ENCODE results near the gene PPP2R2B. TPM values are rescaled to one million over a fixed set of nuclear protein-coding genes. Genes with fewer than 3 reads are reported as not detected.
"Not testable (repeated sequence)": the region's sequence is repeated elsewhere in the genome, so short reads cannot be mapped to it uniquely, and the experiment has no call there.

Gene PPP2R2B
- total RNA-seq, 1 experiment from 2014 or later: not detected

DNA sequence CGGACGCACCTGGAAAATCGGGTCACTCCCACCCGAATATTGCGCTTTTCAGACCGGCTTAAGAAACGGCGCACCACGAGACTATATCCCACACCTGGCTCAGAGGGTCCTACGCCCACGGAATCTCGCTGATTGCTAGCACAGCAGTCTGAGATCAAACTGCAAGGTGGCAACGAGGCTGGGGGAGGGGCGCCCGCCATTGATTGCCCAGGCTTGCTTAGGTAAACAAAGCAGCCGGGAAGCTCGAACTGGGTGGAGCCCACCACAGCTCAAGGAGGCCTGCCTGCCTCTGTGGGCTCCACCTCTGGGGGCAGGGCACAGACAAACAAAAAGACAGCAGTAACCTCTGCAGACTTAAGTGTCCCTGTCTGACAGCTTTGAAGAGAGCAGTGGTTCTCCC, 268.8 kb downstream of the PPP2R2B start:
- DNase-seq (ENCODE audit: low read depth): not testable (repeated sequence)

DNA sequence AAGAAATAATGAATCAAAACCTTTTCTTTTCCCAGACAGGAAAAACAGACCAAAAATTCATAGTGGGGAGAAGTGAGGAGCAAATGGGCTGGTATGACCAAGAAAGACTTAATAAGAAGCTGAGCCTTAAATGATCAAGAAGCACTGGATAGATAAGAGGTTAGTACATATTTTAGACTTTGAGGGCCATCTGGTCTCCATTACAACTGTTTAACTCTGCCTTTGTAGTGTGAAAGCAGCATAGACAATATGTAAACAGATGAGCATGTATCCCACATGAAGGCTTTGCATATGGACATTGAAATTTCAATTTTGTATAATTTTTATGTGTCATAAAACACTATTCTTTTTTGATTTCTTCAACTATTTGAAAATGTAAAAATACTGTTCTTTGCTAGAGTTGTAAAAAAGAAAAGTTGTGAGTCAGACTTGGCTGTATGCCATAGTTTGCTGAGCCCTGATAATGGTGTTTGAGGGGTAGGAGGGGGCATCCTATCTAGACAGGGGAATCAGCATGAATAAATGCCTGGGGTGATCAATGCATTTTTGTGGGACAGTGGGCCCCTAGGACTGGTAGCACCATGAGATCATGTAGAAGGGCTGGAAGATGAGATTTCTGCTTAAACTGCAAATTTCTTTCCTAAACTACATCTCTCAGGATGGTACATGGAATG, 270.8 kb downstream of the PPP2R2B start:
- DNase-seq (ENCODE audit: low read depth): no peak

DNA sequence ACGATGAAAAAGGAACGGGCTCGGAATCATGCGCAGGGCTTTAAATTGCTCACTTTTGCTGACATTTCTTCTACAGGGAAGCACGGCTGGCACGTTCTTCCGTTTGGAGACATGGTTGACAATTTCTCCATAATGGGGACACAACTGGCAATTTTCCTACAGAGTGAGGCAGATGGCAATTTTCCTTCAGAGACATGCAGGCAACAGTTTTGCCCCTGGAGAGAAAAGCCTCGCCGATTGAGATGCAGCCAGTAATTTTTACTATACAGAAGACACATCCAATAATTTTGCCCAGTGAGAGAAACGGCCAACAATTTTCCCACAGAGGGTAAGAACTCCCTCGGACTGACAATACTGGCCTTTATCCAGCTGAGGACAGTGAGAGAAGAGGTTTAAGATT, 271.7 kb downstream of the PPP2R2B start:
- no peak for DNase-seq (ENCODE audit: low read depth)

DNA sequence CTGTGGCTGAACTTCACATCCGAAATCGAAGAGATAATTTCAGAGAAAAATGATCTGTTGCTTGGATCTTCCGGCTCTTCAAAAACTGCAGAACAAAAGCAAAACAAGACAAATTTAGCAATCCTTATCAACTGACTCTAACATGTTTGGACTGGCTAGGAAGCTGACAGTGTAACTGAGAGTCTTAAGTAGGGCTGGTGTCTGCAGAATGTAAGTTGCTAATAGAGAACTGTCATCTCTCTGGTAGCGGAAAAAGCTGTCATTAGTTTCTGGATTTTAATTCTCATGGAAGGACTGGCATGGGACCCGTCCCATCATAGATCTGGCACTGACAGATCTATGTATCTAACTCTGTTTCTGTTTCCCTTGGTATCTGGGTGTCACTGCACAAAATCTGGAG, 278.2 kb downstream of the PPP2R2B start:
- DNase-seq (ENCODE audit: low read depth): no peak

DNA sequence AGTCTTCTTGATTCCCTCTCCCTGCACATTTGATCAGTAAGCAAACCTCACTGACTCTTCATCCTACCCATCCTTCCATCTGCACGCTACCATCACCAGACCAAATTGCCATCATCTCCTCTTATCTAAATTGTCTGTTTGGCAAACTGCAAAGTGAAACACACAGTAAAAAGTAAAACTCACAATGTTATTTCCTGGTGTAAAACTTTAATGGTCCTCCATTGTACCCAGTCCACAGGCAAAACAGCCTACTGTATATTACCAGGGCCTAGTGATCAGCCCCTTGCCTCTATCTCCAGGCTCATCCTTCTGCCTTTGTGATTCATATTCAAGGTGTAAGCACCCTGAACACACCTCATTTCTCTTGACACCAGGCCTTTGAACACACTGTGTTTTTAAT, 279.3 kb downstream of the PPP2R2B start:
- no peak for DNase-seq (ENCODE audit: low read depth)

DNA sequence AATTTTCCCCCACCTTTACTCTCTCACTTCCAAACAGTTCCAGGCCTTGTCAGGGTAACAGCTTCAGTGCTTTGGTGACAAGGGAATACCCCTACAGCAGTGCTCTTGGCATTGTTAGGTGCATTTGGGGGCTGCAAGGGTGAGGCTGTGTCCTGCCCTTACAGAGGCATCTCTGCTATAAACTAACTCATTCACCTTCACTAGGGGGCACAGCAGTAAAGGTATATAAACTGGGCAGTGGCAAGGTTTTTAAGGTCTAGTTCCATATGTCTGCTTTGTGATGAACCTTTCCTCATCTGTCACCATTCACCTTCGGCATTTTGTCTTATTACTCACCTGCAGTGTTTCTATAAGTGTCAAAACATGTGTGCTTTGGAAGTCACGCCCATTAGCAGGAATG, 283.5 kb downstream of the PPP2R2B start:
- no peak for DNase-seq (ENCODE audit: low read depth)

DNA sequence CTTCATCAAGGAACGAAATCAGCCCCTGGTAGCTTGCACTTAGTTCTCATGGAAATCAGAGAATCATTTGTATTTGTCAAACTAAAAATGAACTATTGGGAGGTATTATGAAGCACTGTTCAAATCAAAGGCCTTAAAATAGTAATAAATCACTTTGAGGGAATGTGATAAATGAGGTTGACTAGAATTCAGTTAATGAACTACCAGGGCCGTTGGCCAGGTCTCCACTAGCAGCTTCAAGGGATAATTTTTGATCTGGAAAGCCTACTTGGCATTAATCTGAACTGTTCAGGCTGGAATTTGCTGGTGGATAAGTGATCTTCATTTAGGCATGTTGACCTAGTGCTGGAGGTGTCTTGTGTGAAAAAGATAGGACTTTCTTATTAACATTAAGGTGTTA, 286.2 kb downstream of the PPP2R2B start:
- no peak for DNase-seq (ENCODE audit: low read depth)

DNA sequence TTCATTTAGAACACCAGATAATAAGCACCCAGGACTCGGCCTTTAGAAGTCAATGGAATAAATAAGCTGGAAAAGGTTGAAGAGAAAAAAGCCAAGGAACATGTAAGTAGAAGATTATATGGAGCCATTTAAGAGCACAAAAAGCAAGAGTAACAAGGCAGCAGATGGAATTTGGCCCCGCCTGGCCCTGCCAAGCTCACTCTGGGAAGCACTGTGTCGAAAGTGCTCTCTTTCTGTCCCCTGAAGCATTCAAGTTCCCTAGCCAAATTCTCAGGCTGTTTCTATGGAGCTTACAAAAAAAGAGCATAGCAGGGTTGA, 289.6 kb downstream of the PPP2R2B start:
- no peak for DNase-seq (ENCODE audit: low read depth)

DNA sequence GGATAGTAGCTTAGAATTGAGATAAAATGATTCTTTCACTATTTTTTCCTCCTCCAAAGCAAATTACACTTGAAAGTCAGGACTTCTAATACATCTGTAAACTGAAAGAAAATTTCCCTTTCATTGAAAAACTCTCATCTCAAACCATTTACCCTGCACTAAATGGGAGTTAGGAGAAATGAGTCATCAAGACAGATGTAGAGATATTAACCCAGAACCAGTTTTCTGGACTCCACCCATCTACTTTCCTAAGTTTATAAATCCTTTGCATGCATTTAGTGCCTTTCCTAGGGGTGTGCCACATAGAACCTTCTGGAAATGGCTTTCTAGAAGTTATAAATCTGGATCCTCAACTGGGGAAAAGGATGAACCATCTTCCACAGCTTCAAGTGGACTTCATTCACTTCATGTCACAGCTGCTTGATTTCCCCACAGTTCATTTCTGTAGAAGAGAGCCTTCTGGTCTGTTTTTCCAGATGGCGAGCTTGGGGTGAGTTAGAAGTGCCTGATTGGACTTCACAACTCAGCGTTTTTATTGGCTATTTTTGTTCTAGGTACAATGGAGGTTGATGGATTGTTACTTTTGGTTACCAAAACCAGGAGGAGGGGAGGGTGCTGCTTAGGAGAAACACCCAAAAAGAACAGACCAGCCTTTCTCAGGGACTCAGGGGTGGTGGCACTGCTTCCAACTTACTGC, 290.1 kb downstream of the PPP2R2B start:
- peak; percentile 15 for DNase-seq (ENCODE audit: low read depth)

DNA sequence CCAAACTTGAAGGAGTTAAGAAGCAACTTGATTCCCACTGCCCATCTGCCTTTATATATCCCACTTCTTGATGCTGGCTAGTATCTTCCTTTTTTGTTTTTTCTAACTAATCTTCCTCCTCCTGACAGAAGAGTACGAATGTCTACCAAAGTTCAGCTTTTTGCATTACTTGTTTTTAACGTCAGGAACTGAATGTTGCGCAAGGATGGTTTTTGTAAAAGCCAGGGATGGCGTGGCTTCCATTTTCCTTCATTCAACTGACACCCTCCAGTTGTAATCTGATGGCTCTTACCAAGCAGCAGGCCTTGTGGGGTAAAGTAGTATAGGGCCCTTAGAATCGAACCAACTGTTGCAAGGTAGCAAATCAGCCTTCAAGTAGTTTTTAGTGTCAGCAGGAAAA, 291.8 kb downstream of the PPP2R2B start:
- DNase-seq (ENCODE audit: low read depth): no peak

DNA sequence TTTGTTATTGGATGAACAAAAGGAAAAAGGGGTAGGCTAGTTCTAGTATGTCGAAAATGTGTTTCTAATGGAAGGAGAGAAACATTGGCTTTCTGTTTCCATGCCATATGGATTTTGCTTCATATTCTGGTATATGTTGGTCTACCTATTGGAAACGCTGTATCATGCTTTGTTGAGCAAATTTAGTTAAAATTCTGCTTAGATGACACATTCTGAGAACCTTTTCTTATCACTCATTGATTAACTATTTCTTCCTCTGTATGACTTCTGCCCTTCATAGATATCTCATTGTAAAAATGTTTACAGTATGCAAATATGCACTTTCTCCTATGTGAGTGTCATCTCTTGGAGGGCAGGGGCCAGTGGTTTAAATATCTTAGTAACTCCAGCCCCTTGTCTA, 293.8 kb downstream of the PPP2R2B start:
- no peak for DNase-seq (ENCODE audit: low read depth)

DNA sequence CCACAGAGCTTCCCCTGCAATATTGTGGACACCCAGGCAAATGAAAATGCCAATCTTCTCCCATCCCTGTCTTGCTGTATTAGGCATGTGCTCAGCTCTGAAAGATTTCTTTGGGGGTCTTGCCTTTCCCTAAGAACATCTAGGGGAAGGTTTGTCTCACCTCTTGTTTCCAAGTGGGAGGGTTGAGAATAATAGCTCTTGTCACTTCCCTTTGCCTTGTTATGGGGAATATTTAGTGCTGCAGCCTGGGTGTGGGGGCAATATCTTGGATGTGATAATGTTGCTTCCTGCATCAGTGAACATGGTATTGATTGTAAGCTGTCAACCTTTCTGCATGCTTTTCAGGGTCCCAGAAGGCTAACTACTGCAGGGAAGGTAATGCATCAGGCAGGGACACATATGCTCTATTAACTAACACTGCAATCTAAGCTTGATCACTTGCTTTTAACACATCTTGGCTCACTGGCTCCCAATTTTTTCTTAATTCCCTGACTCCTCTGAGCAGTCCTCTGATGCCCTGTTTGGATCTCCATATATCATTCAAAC, 296.4 kb downstream of the PPP2R2B start:
- DNase-seq (ENCODE audit: low read depth): no peak

DNA sequence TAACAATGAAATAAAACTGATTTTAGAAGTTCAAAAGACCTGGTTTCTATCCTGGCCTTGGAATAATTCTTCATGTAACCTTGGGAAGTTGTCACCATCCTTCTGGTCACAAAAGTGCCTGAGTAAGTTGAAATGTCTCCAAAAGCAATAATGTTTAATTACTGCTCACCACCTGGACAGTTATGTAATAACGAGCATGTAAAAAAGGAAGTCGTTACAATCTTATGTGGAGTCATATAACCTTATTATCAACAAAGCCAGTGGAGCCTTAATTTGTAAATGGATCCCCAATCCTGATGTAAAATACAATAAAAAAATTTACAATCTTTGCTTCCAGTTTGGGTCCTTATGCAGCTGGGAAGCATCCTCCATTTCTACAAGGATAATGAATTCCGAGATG, 298.3 kb downstream of the PPP2R2B start:
- DNase-seq (ENCODE audit: low read depth): no peak

DNA sequence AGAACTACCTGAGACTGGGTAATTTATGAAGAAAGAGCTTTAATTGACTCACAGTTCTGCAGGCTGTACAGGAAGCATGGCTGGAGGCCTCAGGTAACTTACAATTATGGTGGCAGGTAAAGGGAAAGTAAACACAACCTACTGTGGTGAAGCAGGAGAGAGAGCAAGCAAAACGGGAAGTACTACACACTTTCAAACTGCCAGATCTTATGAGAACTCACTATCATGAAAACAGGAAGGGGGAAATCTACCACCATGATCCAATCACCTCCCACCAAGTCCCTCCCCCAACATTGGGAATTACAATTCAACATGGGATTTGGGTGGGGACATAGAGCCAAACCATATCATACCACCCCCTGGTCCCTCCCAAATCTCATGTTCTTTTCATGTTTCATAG, 303.8 kb downstream of the PPP2R2B start:
- no peak for DNase-seq (ENCODE audit: low read depth)

DNA sequence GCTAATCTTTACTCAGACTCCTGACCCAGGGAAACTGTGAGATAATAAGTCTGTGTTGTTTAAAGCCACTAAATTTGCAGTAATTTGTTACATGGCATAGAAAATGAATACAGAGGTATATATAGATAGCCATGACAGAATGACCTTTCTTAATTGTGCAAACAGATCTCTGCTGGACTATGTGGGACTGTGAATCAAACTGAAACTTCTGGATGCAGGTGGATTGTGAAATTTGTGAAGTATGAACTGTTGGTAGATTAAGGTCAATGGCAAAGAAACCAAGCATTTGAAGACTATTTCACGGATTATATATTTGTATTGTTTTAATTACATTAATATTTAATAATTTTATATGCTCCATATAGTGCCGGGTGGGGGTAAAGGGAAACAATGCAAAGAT, 310.4 kb downstream of the PPP2R2B start:
- DNase-seq (ENCODE audit: low read depth): no peak

DNA sequence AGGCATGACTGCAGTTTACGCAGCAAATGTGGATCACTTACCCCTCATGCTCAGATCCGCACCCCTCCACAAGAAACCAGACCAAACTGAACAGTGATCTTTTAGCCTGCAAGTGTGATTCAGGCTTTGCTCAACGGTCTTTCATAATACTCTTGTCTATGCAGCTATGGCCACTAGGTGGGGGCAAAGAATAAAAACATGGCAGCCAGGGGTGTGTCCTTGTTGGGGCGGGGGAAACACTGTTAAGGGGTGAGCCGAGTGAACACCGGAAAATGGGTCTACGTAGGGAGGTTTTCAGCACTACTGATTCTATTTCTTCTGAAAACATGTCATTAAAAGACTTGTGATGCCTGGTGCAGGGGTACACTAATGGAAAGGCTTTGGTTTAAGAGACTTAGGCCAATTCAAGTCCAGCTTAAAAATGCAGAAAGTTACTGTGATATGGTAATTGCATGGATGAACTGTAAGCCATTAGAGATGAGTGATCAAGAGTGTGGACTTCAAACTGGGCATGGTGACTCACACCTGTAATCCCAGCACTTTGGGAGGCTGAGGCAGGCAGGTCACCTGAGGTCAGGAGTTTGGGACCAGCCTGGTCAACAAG, 312.7 kb downstream of the PPP2R2B start:
- DNase-seq (ENCODE audit: low read depth): peak; percentile 58

DNA sequence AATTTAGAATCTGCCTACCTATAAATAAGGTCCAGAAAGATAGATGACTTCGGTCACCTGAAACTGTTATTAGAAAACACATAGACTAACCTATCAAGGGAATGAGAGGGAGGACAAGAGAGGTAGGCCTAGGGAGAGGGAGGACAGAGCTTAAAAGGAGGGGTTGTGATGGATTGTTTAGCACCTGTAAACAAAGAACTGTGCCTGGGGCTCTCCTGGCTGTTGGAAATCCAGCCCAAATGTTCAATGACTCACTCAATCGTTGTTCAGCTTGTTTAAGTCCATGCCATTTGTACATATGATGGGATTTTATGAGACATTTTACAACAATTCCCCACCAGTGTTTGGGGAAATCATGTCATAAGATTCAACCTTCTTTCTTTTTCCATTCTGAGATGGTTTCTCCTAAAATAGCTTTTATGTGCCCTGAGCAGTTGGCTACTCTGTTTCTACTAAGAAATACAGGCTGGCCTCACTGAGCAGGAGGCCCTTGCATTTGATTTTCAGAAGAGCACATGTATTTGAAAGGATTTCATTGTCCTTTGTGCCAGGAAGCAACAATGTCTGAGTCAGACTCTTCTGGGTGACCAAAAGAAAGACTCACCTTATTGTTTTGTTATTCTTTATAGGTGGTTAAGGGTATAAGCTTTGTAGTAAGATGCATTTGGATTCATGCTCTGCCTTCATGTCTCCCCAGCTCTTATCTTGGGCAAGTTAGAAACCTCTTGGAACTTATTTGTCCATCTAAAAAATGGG, 314.4 kb downstream of the PPP2R2B start:
- DNase-seq (ENCODE audit: low read depth): no peak

DNA sequence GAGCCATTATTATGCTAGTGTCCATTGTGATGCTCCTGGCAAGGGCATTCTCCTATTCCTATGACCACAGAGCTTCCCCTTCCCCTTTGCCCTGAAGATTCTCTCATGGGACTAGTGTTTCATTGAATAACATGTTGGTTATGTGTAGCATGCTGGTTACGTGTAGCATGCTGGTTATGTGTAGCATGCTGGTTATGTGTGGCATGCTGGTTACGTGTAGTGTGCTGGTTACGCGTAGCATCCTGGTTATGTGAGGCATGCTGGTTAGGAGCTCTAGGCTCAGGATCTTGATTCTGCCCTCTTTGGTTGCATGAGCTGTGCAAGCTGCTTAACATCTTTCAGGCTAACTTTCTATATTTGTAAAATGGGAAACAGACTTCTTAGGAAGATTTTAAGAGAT, 316.1 kb downstream of the PPP2R2B start:
- no peak for DNase-seq (ENCODE audit: low read depth)

DNA sequence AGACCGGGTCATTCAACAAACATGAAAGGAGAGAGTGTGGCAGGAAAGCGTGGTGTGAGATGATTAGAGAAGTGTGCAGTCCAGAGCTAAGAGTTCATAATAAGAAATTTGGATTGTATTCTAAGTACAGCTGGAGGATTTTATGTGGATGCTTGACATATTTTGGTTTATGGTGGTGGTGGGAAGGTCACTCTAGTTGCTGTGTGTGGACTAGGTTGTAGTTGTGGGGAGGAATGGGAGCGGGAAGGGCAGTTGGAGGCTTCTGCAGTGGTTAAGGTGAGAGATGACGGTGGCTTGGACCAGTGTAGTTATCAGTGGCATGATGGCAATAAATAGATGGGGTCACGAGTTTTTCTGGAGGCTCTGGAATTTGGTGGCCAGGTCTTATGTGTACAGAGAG, 316.8 kb downstream of the PPP2R2B start:
- no peak for DNase-seq (ENCODE audit: low read depth)

DNA sequence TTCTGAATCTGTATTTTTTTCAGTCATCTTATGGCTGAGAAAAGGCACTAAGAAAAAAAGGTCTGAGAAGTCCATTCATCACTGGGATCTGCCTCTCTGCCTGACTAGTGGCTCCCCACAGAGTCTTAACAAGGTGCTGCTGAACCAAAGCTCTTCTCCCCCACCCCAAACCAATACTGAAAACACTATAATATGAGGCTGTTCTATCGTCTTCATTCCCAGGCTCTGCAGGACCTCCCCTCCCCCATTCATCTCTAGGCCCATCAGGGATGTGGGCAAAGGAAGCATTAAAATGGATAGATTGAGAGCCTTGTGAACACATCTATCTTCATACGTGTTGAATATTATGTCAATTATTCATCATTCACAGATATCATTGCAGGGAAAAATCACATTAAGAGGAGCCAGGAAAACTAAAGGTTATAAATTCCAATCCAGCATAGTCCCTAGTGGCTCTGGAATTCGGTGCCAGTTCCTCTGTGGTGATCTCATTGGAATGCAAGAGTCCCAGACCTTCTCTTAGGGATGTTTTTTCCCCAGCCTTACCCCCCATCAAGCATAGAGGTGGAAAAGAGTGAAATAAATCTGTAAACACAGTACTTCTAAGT, 318.2 kb downstream of the PPP2R2B start:
- peak; percentile 1 for DNase-seq (ENCODE audit: low read depth)

DNA sequence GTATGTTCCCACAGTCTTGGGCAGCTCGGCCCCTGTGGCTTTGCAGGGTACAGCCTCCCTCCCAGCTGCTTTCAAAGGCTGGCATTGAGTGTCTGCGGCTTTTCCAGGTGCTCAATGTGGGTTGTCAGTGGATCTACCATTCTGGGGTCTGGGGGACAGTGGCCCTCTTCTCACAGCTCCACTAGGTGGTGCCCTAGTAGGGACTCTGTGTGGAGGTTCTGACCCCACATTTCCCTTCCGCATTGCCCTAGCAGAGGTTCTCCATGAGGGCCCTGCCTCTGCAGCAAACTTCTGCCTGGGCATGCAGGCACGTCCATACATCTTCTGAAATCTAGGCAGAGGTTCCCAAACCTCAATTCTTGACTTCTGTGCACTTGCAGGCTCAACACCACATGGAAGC, 321.7 kb downstream of the PPP2R2B start:
- DNase-seq (ENCODE audit: low read depth): not testable (repeated sequence)

DNA sequence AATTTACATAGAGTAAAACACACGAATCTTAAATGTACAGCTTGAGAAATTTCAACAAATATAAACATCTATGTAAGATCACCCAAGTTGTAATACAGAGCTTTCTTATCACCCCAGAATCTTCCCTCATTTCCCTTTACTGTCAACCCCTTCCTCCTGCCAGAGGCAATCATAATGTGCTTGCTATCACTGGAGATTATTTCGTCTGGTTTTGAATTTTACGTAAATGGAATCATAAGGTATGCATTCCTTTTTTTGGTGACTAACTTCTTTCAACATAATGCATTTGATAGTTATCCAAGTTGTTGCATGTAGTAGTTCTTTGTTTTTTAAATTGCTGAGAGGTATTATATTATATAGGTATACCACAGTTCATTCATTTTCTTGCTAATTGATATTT, 325.1 kb downstream of the PPP2R2B start:
- DNase-seq (ENCODE audit: low read depth): no peak
